Activated CD4-positive, CD25-positive, alpha-beta regulatory T cell treated with anti-CD3 and anti-CD28 coated beads, Interleukin-2, amount 50 U/mL, for 72 hours (primary cell): ENCODE measurements around the gene PTPN23.

Experiments used
- DNase-seq: peaks from one replicate; pipeline ENCODE4 v3.0.0; 2021

The PTPN23 gene

DNA sequence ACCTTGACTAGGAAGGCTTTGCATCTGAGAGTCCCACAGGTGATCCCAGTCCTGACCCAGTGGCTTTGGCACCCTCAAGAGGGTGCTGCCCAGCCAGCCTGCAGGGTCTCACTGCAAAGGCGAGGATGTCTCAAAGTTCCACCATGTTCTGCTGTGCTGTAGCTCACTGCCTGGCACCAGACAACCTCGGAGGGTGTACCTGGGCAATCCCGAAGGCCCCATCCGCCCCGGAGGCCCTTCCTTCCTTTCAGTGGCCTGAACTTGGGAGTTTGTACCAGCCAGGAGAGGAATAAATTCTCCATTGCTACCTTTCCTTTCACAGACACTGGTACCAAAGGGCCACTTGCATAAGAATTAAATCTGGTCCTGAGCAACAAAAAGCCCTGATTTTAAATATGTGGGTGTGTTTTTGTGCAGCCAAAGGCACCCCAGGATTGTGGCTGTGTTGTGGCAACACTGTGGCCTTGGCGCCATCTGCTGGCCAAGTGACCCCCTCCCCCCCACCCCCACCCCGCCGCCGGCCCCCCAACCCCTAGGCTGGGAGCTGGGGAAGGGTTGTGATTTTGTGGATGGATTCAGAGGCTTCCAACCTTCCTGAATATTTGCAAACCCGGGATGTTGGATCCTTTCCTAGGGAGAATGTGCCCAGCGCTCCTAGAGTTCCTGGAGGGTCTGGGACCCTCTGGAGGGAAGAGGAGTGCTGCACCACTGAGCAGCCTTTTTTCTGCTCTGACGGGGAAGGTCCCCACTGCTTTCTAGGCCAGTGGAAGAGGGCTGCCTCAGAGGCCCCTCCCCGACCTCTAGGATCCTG is 9.7 kb upstream of the PTPN23 start:
- DNase-seq, result no peak

DNA sequence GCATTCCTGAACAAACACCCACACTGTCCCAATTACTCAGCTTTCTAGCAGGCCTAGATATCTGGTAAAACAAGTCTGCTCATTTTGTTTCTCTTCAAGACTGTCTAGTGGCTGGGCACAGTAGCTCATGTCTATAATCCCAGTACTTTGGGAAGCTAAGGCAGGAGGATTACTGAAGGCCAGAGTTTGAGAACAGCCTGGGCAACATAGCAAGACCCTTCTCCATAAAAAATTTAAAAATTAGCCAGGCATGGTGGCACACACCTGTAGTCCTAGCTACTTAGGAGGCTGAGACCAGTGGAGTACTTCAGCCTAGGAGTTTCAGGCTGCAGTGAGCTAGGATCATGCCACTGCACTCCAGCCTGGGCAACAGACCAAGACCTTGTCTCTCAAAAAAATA is 6.2 kb upstream of the PTPN23 start:
- no peak for DNase-seq

- no peak for DNase-seq
Measured at GRCh38 chr3:47376393-47376792, 4.4 kb upstream of the PTPN23 start.

DNA sequence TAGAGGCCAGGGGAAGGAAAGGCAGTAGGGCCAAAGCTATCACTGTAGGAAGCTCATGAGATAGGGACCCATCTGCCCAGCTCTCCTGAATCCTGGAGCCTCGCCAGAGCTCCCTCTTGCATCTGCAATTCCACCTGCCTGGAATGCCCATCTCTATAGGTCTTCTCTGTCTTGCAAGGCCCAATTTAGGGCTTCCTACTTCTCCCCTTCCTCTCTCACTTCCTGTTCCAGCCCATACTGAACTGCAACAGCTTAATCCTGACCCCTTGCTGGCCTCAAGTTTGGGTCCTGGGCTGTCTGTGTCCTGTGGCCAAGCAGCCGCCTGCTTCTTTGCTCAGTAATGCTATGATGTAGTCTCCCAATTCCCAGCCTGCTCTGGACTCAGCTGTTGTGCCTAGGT is 3.6 kb upstream of the PTPN23 start:
- DNase-seq, result no peak

GRCh38 chr3:47378869-47379268 is 2.0 kb upstream of the PTPN23 start:
- no peak for DNase-seq

- no peak for DNase-seq
Measured at GRCh38 chr3:47379411-47379899, 1.4 kb upstream of the PTPN23 start.

DNA sequence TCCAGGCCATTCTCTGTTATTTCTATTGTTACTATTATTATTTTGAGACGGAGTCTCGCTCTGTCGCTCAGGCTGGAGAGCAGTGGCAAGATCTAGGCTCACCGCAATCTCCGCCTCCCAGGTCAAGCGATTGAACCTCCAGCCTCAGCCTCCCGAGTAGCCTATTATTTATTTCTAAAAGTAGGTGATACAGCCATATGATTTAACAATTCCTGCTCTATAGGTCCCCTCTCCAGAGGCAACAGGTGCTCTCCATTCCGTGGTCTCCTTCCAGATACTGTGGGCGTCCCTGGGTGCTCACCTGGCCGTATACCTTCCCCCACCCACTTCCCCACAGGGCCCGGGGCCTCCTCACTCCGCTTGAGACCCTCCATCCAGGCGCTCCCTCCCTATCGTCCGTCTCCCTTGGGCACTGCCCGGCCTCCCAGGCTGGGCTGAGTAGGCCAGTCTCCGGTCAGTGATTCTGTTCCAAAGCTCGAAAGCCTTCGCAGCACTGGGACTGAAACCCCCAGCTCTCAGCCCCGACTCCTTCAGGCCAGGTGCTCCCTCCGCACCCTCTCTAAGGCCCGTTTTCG is 708 bp upstream of the PTPN23 start:
- no peak for DNase-seq

GRCh38 chr3:47381317-47382157 is 716 bp downstream of the PTPN23 start:
- peak; percentile 79 for DNase-seq

DNA sequence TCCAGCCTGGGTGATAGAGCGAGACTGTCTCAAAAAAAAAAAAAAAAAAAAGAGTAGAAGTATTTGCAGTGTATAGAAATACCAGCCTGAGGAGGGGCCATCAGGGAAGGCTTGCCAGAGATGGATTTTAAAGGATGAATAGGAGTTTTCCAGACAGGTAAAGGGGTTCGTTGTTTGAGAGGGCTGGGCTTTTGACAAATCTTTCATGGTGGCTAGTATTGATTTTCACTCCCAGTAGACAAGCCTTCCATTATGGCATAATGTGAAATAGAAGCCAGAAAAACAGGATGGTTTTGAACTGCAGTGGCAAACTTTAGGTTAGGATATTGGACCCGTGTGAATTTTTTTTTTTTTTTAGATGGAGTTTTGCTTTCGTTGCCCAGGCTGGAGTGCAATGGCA is 3.6 kb downstream of the PTPN23 start:
- DNase-seq, result no peak

GRCh38 chr3:47385007-47385406 is 4.2 kb downstream of the PTPN23 start:
- DNase-seq, result no peak

DNA sequence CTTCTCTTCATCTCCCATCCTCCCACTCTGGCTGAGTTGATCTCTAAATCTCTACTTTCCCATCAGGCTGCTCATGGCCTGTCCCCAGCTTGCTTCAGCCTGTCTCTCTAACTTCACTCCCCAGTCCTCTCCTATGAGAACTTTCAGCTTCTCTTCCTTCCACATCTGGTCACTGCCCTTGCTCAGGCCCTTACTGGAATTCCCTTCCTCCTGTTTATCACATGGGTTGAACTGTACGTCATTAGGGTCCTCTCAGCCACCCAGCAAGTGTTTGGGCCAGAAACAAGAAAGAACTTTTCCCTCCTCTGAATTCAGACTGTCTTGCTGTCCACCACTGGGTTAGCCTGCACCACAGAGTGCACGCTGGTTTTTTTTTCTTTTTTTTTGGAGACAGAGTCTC is 5.0 kb downstream of the PTPN23 start:
- DNase-seq, result no peak

GRCh38 chr3:47392933-47393332 is 12.1 kb downstream of the PTPN23 start:
- DNase-seq, result no peak

DNA sequence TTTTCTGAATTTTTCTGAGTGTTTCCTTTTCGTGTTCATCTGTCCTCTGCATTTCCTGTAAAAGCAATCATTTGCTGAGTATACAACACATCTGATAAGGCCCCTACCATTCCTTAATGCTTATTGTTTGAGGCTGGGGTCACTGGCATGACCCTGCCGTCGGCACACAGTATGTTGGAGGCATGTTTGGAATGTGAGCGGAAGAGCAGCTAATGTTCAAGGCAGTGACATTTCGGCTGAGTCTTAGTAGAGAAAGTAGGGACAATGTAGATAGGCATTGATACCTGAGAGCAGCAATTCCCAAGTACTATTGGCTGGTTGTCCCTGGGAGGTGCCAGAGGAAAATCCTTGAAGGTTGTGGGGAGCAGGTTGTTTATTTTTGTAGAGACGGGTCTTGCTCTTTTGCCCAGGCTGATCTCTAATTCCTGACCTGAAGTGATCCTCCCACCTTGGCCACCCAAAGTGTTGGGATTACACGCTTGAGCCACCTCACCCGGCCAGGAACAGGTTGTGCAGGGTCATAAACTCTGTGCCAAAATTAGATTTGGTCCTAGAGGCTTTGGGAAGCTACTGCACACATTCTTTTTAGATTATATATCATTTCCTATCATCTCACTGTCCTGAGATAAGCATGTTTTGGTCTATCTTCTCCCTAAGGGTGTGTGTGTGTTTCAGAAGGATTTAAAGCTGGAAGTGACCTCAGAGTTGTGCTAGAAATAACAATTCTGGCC is 13.5 kb downstream of the PTPN23 start:
- no peak for DNase-seq

DNA sequence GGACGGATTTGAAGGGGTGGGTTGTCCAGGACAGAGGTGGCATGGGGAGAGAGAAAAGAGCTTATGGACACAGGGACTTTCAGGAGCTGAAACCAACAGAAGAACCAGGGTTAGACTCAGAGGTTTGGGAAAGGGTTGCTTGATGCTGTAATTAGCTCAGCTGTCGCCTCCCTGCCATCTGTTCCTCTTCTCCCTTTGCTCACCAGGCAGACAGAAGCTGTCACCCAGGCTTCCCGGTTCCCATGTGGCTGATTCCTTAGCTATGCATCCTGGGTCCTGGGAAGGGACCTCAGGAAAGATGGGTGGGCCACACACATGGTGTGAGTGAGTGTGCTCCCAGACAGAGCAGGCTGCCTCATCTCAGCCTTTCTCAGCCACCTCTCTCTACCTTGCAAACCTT is 14.1 kb downstream of the PTPN23 start:
- no peak for DNase-seq

DNA sequence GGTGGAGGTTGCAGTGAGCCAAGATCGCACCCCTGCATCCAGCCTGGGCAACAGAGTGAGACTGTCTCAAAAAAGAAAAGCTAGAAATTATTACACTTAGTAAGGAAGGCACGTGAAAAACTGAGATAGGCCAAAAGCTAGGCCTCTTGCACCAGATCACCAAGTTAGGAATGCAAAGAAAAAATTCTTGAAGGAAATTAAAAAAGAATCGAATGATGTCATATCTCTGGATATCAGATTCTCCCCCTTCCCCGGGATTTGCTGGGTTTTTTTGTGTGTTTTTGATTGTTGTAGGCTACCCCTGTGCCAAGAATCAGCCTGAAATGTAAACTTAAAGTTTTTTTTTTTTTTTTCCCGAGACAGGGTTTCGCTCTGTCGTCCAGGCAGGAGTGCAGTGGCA is 17.4 kb downstream of the PTPN23 start:
- no peak for DNase-seq

DNA sequence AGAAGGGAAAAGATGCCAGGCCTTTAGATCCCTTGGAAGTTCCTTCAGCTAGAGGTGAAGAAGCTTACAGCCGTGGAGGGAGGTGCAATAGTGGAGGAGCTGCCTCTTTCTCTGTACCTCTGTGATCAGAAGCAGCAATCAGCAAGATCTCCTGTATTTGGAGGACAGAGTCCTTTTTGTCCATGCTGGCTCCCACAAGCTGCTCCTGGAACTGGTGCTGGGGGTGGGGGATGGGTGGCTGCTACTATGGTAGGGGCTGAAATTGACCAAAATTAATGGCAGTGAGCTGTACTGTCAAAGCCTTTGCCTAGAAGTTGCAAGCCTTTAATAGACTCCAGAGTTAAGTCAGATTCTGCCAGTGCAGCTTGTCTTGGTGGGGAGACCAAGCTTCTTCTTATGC is 18.2 kb downstream of the PTPN23 start:
- no peak for DNase-seq

- no peak for DNase-seq
Measured at GRCh38 chr3:47399531-47400270, 18.9 kb downstream of the PTPN23 start.

- DNase-seq, result no peak
Measured at GRCh38 chr3:47404431-47404876, 23.6 kb downstream of the PTPN23 start.

- no peak for DNase-seq
Measured at GRCh38 chr3:47404955-47405790, 24.4 kb downstream of the PTPN23 start.

- DNase-seq, result no peak
Measured at GRCh38 chr3:47405820-47406761, 25.3 kb downstream of the PTPN23 start.
